Measurements from ENCODE around the gene AGAP2. TPM values are rescaled to one million over a fixed set of nuclear protein-coding genes. Genes with fewer than 3 reads are reported as not detected.

AGAP2 gene
- total and polyA plus RNA-seq, 2 of the 8 experiments (the other 6 are each of a cell fraction or from before 2014, with no cell fraction given) = 1.5 TPM

DNA sequence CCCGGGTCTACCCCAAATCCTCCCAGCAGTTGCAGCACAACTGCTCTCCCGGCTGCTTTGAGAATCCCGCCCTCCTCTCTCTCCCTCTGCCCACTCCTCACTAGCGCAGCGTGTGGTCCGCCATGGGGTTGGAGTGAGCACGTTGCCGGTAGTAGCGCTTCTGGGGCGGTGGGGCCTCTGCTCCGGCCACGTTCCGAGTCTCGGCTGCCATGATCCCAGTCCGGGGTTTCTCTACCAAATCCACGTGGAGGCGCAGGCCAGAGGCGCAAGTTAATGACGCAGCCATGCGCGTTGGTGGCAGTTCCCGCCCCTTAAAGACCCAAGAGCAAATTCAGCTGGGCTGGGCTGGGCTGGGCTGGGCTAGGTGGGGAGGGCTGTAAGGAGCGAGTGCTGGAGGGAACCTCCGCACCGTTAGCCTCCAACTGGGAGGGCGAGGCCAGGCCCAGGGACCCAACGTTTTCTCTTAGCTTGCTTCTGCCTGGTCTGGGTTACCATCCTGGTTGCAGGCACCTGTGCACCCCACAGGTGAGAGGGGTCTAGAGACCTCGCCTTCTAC, 33.4 kb upstream of the AGAP2 start, which contains the start of gene METTL1 (continued):
- TF ChIP-seq POU5F1 (IDR thresholded peaks at IDR 0.05; ENCODE audit: low read depth, low read length) (no peak), POLR2AphosphoS5 (IDR thresholded peaks at IDR 0.05; ENCODE audit: low read depth, low read length) (peak; percentile 97), JUN (IDR thresholded peaks at IDR 0.05; ENCODE audit: low read depth, low read length) (no peak), POLR2A (IDR thresholded peaks at IDR 0.05; ENCODE audit: control extremely low read depth in 1 of 2, low read depth in 2 of 2, low read length in 2 of 2) (peak in 1 of 2 experiments; percentile 98; a peak in 2 of 3 replicates), ASH2L (IDR thresholded peaks at IDR 0.05; ENCODE audit: low read length) (peak; percentile 76), CHD1 (IDR thresholded peaks at IDR 0.05; ENCODE audit: low read depth, low read length) (no peak), SIRT6 (IDR thresholded peaks at IDR 0.05; ENCODE audit: low read length) (no peak), CREB1 (IDR thresholded peaks at IDR 0.05) (peak; percentile 98), HDAC2 (IDR thresholded peaks at IDR 0.05; ENCODE audit: borderline replicate concordance in 1 of 2, low read depth in 2 of 2, low read length in 2 of 2) (peak; percentile 13 to 98; a peak in 2 of 4 replicates), SIX5 (IDR thresholded peaks at IDR 0.05; ENCODE audit: low read depth, low read length) (no peak), BRCA1 (IDR thresholded peaks at IDR 0.05; ENCODE audit: low read depth, low read length) (no peak), RNF2 (IDR thresholded peaks at IDR 0.05; ENCODE audit: borderline replicate concordance, low read depth, low read length, missing control alignments, poor library complexity, severe bottlenecking) (no peak), CTBP2 (IDR thresholded peaks at IDR 0.05; ENCODE audit: borderline replicate concordance, insufficient read depth, insufficient read length, low read length) (peak; percentile 69), SRF (IDR thresholded peaks at IDR 0.05; ENCODE audit: low read depth, low read length) (peak; percentile 65)
- TF ChIP-seq, protein P1, sequence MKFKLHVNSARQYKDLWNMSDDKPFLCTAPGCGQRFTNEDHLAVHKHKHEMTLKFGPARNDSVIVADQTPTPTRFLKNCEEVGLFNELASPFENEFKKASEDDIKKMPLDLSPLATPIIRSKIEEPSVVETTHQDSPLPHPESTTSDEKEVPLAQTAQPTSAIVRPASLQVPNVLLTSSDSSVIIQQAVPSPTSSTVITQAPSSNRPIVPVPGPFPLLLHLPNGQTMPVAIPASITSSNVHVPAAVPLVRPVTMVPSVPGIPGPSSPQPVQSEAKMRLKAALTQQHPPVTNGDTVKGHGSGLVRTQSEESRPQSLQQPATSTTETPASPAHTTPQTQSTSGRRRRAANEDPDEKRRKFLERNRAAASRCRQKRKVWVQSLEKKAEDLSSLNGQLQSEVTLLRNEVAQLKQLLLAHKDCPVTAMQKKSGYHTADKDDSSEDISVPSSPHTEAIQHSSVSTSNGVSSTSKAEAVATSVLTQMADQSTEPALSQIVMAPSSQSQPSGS (IDR thresholded peaks at IDR 0.05; ENCODE audit: low read length) = peak; percentile 98
- TF ChIP-seq, protein P2, sequence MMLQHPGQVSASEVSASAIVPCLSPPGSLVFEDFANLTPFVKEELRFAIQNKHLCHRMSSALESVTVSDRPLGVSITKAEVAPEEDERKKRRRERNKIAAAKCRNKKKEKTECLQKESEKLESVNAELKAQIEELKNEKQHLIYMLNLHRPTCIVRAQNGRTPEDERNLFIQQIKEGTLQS (IDR thresholded peaks at IDR 0.05; ENCODE audit: insufficient read depth, low read depth, low read length) = 0 out of 2 replicates have a peak, but pooled peaks have one; percentile 68
- TF ChIP-seq, protein P3, sequence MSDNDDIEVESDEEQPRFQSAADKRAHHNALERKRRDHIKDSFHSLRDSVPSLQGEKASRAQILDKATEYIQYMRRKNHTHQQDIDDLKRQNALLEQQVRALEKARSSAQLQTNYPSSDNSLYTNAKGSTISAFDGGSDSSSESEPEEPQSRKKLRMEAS (IDR thresholded peaks at IDR 0.05) = peak; percentile 100
- TF ChIP-seq, protein P4, sequence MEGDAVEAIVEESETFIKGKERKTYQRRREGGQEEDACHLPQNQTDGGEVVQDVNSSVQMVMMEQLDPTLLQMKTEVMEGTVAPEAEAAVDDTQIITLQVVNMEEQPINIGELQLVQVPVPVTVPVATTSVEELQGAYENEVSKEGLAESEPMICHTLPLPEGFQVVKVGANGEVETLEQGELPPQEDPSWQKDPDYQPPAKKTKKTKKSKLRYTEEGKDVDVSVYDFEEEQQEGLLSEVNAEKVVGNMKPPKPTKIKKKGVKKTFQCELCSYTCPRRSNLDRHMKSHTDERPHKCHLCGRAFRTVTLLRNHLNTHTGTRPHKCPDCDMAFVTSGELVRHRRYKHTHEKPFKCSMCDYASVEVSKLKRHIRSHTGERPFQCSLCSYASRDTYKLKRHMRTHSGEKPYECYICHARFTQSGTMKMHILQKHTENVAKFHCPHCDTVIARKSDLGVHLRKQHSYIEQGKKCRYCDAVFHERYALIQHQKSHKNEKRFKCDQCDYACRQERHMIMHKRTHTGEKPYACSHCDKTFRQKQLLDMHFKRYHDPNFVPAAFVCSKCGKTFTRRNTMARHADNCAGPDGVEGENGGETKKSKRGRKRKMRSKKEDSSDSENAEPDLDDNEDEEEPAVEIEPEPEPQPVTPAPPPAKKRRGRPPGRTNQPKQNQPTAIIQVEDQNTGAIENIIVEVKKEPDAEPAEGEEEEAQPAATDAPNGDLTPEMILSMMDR (IDR thresholded peaks at IDR 0.05; ENCODE audit: control extremely low read depth in 1 of 3, insufficient read depth in 1 of 3, low read depth in 1 of 3, low read length in 3 of 3) = peak in 1 of 3 experiments; percentile 1; a peak in 1 of 4 replicates
- TF ChIP-seq, protein P5, sequence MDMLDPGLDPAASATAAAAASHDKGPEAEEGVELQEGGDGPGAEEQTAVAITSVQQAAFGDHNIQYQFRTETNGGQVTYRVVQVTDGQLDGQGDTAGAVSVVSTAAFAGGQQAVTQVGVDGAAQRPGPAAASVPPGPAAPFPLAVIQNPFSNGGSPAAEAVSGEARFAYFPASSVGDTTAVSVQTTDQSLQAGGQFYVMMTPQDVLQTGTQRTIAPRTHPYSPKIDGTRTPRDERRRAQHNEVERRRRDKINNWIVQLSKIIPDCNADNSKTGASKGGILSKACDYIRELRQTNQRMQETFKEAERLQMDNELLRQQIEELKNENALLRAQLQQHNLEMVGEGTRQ (IDR thresholded peaks at IDR 0.05; ENCODE audit: low read length) = peak; percentile 30
